Cardiac fibroblast (primary cell): ENCODE data around the gene PIK3R3.
A peak's percentile ranks its signal among the peaks of the same experiment; 100 is the strongest.

ENCODE experiments used
- DNase-seq, 2 donors: peaks; one replicate each; pipeline versions ENCODE4 v3.0.0 to v3.0.0-alpha.2; 2010; ENCODE audit warnings: low read depth in 2 of 2
- H3K4me3 ChIP-seq, 2 donors: replicated peaks in 1 of 2; 1 replicate in 1 of 2; 2 replicates in 1 of 2; pipeline ENCODE4 v1.5.1; 2011; ENCODE audit warnings: low read depth in 2 of 2, low read length in 2 of 2, mild to moderate bottlenecking in 2 of 2, moderate library complexity in 1 of 2
- TF ChIP-seq, protein P1 (sequence below): IDR thresholded peaks from one replicate; pipeline ENCODE4 v1.5.1; 2011; ENCODE audit warnings: low read depth, mild to moderate bottlenecking, low read length, inconsistent platforms

The PIK3R3 gene

DNA sequence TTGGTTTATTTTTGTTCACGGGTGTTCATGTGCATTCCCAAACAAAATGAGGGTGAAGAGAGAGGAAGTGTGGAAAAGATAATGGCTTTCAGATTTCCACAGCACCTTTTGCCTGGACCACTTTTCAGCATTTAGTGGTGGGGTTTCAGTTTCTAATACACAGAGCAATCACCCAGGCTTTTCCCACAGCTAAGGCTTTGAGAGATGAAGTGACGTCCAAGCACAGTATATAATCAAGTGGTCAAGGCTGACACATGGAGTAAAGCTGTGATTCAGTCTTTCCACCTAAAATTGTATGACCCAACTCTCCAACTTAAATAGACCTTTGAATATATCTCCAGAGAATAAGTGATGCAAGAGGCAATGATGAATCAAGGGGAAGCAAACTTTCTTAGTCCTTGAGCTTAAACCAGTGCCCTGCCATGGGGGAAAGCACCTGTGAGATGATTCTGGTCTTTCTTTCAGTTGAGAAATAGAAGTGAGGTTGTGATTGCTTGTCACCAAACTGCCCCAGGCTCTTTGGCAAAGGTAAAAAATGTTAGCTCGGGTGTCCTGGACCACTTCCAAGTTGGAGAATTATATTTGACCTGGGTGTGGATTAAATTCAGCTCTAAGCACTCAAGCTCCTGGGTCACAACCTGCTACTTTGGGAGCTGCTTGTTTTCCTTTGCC, 2.4 kb upstream of the PIK3R3 start:
- TF ChIP-seq, protein P1, sequence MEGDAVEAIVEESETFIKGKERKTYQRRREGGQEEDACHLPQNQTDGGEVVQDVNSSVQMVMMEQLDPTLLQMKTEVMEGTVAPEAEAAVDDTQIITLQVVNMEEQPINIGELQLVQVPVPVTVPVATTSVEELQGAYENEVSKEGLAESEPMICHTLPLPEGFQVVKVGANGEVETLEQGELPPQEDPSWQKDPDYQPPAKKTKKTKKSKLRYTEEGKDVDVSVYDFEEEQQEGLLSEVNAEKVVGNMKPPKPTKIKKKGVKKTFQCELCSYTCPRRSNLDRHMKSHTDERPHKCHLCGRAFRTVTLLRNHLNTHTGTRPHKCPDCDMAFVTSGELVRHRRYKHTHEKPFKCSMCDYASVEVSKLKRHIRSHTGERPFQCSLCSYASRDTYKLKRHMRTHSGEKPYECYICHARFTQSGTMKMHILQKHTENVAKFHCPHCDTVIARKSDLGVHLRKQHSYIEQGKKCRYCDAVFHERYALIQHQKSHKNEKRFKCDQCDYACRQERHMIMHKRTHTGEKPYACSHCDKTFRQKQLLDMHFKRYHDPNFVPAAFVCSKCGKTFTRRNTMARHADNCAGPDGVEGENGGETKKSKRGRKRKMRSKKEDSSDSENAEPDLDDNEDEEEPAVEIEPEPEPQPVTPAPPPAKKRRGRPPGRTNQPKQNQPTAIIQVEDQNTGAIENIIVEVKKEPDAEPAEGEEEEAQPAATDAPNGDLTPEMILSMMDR, result no peak
- DNase-seq, result peak; percentile 74 to 98
- H3K4me3 ChIP-seq, result no peak overlapping the region

GRCh38 chr1:46133781-46134350, 1.4 kb upstream of the PIK3R3 start:
- no peak for DNase-seq
- TF ChIP-seq, protein P1, result no peak
- peak overlapping the region; percentile 66 to 72 for H3K4me3 ChIP-seq

GRCh38 chr1:46133181-46133658, 791 bp upstream of the PIK3R3 start:
- DNase-seq, result no peak
- peak overlapping the region; percentile 66 to 72 for H3K4me3 ChIP-seq
- TF ChIP-seq, protein P1, result no peak

- peak overlapping the region; percentile 67 to 72 for H3K4me3 ChIP-seq
- TF ChIP-seq, protein P1, result no peak
- peak; percentile 13 to 33 for DNase-seq
These were observed 509 bp downstream of the PIK3R3 start for GRCh38 chr1:46131712-46132528.

GRCh38 chr1:46131093-46131492, 1.3 kb downstream of the PIK3R3 start:
- peak; percentile 25 to 33 for DNase-seq
- TF ChIP-seq, protein P1, result no peak
- H3K4me3 ChIP-seq, result peak overlapping the region; percentile 67 to 72

DNA sequence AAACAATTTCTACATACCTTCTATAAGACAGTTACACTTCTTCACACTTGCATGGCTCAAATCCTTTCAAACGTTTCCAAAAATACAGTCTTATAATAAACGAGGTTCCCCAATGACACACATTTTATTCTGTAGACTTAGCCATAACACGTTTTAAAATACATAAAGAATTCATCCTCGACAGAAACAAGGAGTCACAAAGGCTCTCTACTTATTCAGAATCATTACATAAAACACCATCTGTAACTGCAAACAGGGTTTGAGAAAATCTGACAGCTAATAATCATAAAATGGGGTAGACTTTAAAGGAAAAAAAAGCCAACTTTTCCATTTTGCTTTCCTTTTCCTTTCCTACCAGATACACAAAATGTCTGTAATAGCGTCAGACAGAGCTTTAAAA, 1.8 kb downstream of the PIK3R3 start:
- TF ChIP-seq, protein P1, result no peak
- no peak for DNase-seq
- H3K4me3 ChIP-seq, result peak overlapping the region; percentile 67 to 72
